Activated CD4-positive, alpha-beta memory T cell treated with anti-CD3 and anti-CD28 coated beads for 36 hours (primary cell): Measurements from ENCODE around the gene AMOTL1. TPM values are rescaled to one million over a fixed set of nuclear protein-coding genes. Genes with fewer than 3 reads are reported as not detected.
A peak's percentile ranks its signal among the peaks of the same experiment; 100 is the strongest.

Experiments
- CTCF ChIA-PET: fragments of 350-600 bp; sonication (Branson Sonifier 250); formaldehyde crosslinking; loops from one replicate; lab custom pipeline; 2021; ENCODE audit warnings: antibody characterized with exemption, inconsistent platforms; lab: Charles Lee
- POLR2A ChIA-PET: fragments of 350-600 bp; sonication (Branson Sonifier 250); formaldehyde crosslinking; loops from one replicate; lab custom pipeline; 2021; ENCODE audit warnings: antibody characterized with exemption; lab: Charles Lee
- DNase-seq: peaks from one replicate; pipeline ENCODE4 v3.0.0-alpha.2; 2020
- H3K27ac Mint-ChIP-seq: one replicate; pipeline ENCODE4 v1.8.0; 2021; ENCODE audit warnings: mixed read lengths
- H3K27me3 Mint-ChIP-seq: one replicate; pipeline ENCODE4 v1.8.0; 2021; ENCODE audit warnings: mixed read lengths
- H3K36me3 Mint-ChIP-seq: one replicate; pipeline ENCODE4 v1.8.0; 2021; ENCODE audit warnings: mixed read lengths
- H3K4me1 Mint-ChIP-seq: one replicate; pipeline ENCODE4 v1.8.0; 2021; ENCODE audit warnings: low read depth, mixed read lengths
- H3K4me3 Mint-ChIP-seq: one replicate; pipeline ENCODE4 v1.8.0; 2021; ENCODE audit warnings: mild to moderate bottlenecking, mixed read lengths
- H3K9me3 Mint-ChIP-seq: one replicate; pipeline ENCODE4 v1.8.0; 2021; ENCODE audit warnings: mixed read lengths
- intact Hi-C: fragments of 100-400 bp; cut with micrococcal nuclease; formaldehyde crosslinking; loops from one replicate; pipeline ENCODE4 v1.15.1; 2023
- total RNA-seq, 2 experiments: library from RNA; stranded (reverse); gene quantifications; one replicate each; pipeline ENCODE4 v1.2.3, GENCODE V29; 2021

The AMOTL1 gene
- total RNA-seq, 2 experiments from 2014 or later, result 0.24 to 0.31 TPM

- ChIA-PET POLR2A (no interaction called here), CTCF (interaction anchor here (1.5 kb wide), 1 partner anchor 24 kb away, joined by 4 read pairs; no protein-coding TSS in a partner anchor)
- Mint-ChIP-seq H3K4me1 (peaks cover 17% of the 10 kb centered on the region), H3K27ac (no peak overlapping the region), H3K9me3 (no peaks in the 10 kb centered on the region), H3K27me3 (peaks cover 15% of the 10 kb centered on the region), H3K36me3 (no peaks in the 10 kb centered on the region), H3K4me3 (no peak overlapping the region)
- DNase-seq, result no peak
- intact Hi-C loops, result loop anchor here (10.0 kb wide), 1 partner anchor 329 kb away; the partner anchor contains the start of gene FUT4
Measured at GRCh38 chr11:94873916-94874540, 105.9 kb downstream of the AMOTL1 start.

GRCh38 chr11:94876222-94876621 is 108.1 kb downstream of the AMOTL1 start:
- H3K9me3 Mint-ChIP-seq, result no peaks in the 10 kb centered on the region
- H3K27ac Mint-ChIP-seq, result no peak overlapping the region
- H3K36me3 Mint-ChIP-seq, result no peaks in the 10 kb centered on the region
- H3K4me1 Mint-ChIP-seq, result peaks cover 17% of the 10 kb centered on the region
- ChIA-PET CTCF (interaction anchor here (1.0 to 1.3 kb wide), 2 partner anchors 56 to 252 kb away, joined by 3 to 4 read pairs; no protein-coding TSS in a partner anchor), POLR2A (no interaction called here)
- DNase-seq, result no peak
- peaks cover 11% of the 10 kb centered on the region for H3K27me3 Mint-ChIP-seq
- intact Hi-C loops, result loop anchor here (1.0 to 10.0 kb wide), 6 partner anchors 21 to 359 kb away; partner anchors contain the start of genes CWC15, FUT4 and KDM4D
- H3K4me3 Mint-ChIP-seq, result no peak overlapping the region

GRCh38 chr11:94876645-94877442 is 108.7 kb downstream of the AMOTL1 start:
- no peaks in the 10 kb centered on the region for H3K9me3 Mint-ChIP-seq
- no peak overlapping the region for H3K4me3 Mint-ChIP-seq
- no peaks in the 10 kb centered on the region for H3K36me3 Mint-ChIP-seq
- H3K27ac Mint-ChIP-seq, result peak overlapping the region; percentile 60
- intact Hi-C loops, result loop anchor here (1.0 to 10.0 kb wide), 6 partner anchors 20 to 360 kb away; partner anchors contain the start of genes CWC15, FUT4 and KDM4D
- peaks cover 10% of the 10 kb centered on the region for H3K27me3 Mint-ChIP-seq
- CTCF ChIA-PET, result interaction anchor here (1.0 to 1.3 kb wide), 4 partner anchors 21 to 253 kb away, joined by 3 to 4 read pairs (median 4); no protein-coding TSS in a partner anchor
- peaks cover 17% of the 10 kb centered on the region for H3K4me1 Mint-ChIP-seq
- peak; percentile 84 for DNase-seq
- POLR2A ChIA-PET, result no interaction called here

- Mint-ChIP-seq H3K36me3 (no peaks in the 10 kb centered on the region), H3K27ac (no peak overlapping the region), H3K27me3 (peaks cover 5% of the 10 kb centered on the region), H3K4me3 (no peak overlapping the region), H3K4me1 (peaks cover 17% of the 10 kb centered on the region), H3K9me3 (no peaks in the 10 kb centered on the region)
- ChIA-PET CTCF (interaction anchor here (1.2 to 1.3 kb wide), 3 partner anchors 20 to 91 kb away, joined by 3 to 4 read pairs (median 4); no protein-coding TSS in a partner anchor), POLR2A (no interaction called here)
- DNase-seq, result no peak
- intact Hi-C loops, result loop anchor here (2.0 to 10.0 kb wide), 4 partner anchors 19 to 360 kb away; partner anchors contain the start of genes CWC15, FUT4 and KDM4D
Measured at GRCh38 chr11:94877443-94878200, 109.5 kb downstream of the AMOTL1 start.

- Mint-ChIP-seq H3K36me3 (no peaks in the 10 kb centered on the region), H3K27ac (no peak overlapping the region), H3K9me3 (no peaks in the 10 kb centered on the region), H3K4me3 (no peak overlapping the region), H3K27me3 (peaks cover 5% of the 10 kb centered on the region), H3K4me1 (peaks cover 17% of the 10 kb centered on the region)
- CTCF ChIA-PET, result no interaction called here
- no peak for DNase-seq
- intact Hi-C loops, result loop anchor here (5.0 to 10.0 kb wide), 3 partner anchors 93 to 362 kb away; partner anchors contain the start of genes CWC15, FUT4 and KDM4D
- POLR2A ChIA-PET, result no interaction called here
Measured at GRCh38 chr11:94879006-94879405, 110.8 kb downstream of the AMOTL1 start.

- DNase-seq, result no peak
- Mint-ChIP-seq H3K4me1 (peaks cover 17% of the 10 kb centered on the region), H3K27ac (no peak overlapping the region), H3K9me3 (no peaks in the 10 kb centered on the region), H3K36me3 (no peaks in the 10 kb centered on the region), H3K27me3 (peaks cover 1% of the 10 kb centered on the region), H3K4me3 (no peak overlapping the region)
- POLR2A ChIA-PET, result no interaction called here
- CTCF ChIA-PET, result no interaction called here
- intact Hi-C loops, result no loop called here
Measured at GRCh38 chr11:94880216-94880615, 112.1 kb downstream of the AMOTL1 start.

- Mint-ChIP-seq H3K4me1 (no peaks in the 10 kb centered on the region), H3K9me3 (peaks cover 6% of the 10 kb centered on the region), H3K36me3 (peaks cover 1% of the 10 kb centered on the region), H3K4me3 (no peak overlapping the region), H3K27me3 (no peaks in the 10 kb centered on the region), H3K27ac (no peak overlapping the region)
- intact Hi-C loops, result no loop called here
- DNase-seq, result no peak
- CTCF ChIA-PET, result no interaction called here
- POLR2A ChIA-PET, result no interaction called here
Measured at GRCh38 chr11:94882931-94883330, 114.8 kb downstream of the AMOTL1 start.

GRCh38 chr11:94883878-94884277 is 115.7 kb downstream of the AMOTL1 start:
- ChIA-PET CTCF (no interaction called here), POLR2A (no interaction called here)
- Mint-ChIP-seq H3K27me3 (no peaks in the 10 kb centered on the region), H3K27ac (no peak overlapping the region), H3K4me3 (no peak overlapping the region), H3K36me3 (peaks cover 1% of the 10 kb centered on the region), H3K4me1 (no peaks in the 10 kb centered on the region), H3K9me3 (peaks cover 15% of the 10 kb centered on the region)
- no peak for DNase-seq
- intact Hi-C loops, result no loop called here

GRCh38 chr11:94884376-94884775 is 116.2 kb downstream of the AMOTL1 start:
- no peaks in the 10 kb centered on the region for H3K27me3 Mint-ChIP-seq
- peaks cover 19% of the 10 kb centered on the region for H3K9me3 Mint-ChIP-seq
- H3K36me3 Mint-ChIP-seq, result peaks cover 1% of the 10 kb centered on the region
- no peak for DNase-seq
- CTCF ChIA-PET, result interaction anchor here (2.4 kb wide), 1 partner anchor 14 kb away, joined by 14 read pairs; no protein-coding TSS in a partner anchor
- H3K4me1 Mint-ChIP-seq, result no peaks in the 10 kb centered on the region
- no peak overlapping the region for H3K27ac Mint-ChIP-seq
- intact Hi-C loops, result no loop called here
- POLR2A ChIA-PET, result no interaction called here
- H3K4me3 Mint-ChIP-seq, result no peak overlapping the region

GRCh38 chr11:94885133-94885532 is 117.0 kb downstream of the AMOTL1 start:
- DNase-seq, result no peak
- H3K9me3 Mint-ChIP-seq, result peaks cover 21% of the 10 kb centered on the region
- intact Hi-C loops, result no loop called here
- H3K4me1 Mint-ChIP-seq, result no peaks in the 10 kb centered on the region
- POLR2A ChIA-PET, result no interaction called here
- CTCF ChIA-PET, result interaction anchor here (0.5 to 2.4 kb wide), 2 partner anchors 13 to 1540 kb away, joined by 3 to 14 read pairs; no protein-coding TSS in a partner anchor
- no peak overlapping the region for H3K4me3 Mint-ChIP-seq
- H3K27me3 Mint-ChIP-seq, result no peaks in the 10 kb centered on the region
- peaks cover 1% of the 10 kb centered on the region for H3K36me3 Mint-ChIP-seq
- H3K27ac Mint-ChIP-seq, result no peak overlapping the region

GRCh38 chr11:94885581-94885980 is 117.4 kb downstream of the AMOTL1 start:
- Mint-ChIP-seq H3K27ac (no peak overlapping the region), H3K4me1 (no peaks in the 10 kb centered on the region), H3K27me3 (no peaks in the 10 kb centered on the region), H3K9me3 (peaks cover 21% of the 10 kb centered on the region), H3K36me3 (peaks cover 1% of the 10 kb centered on the region), H3K4me3 (no peak overlapping the region)
- CTCF ChIA-PET, result interaction anchor here (2.4 kb wide), 1 partner anchor 12 kb away, joined by 14 read pairs; no protein-coding TSS in a partner anchor
- POLR2A ChIA-PET, result no interaction called here
- intact Hi-C loops, result no loop called here
- no peak for DNase-seq
